Ishikawa (cell line): ENCODE results near the gene BTNL9.
A peak's percentile ranks its signal among the peaks of the same experiment; 100 is the strongest.

Experiments
- CEBPB ChIP-seq: IDR thresholded peaks from 2 replicates; pipeline ENCODE4 v1.6.1; 2012
- CREB1 ChIP-seq: IDR thresholded peaks from 2 replicates; pipeline ENCODE4 v1.6.1; 2012; ENCODE audit warnings: low read depth
- EGR1 ChIP-seq: IDR thresholded peaks from 2 replicates; pipeline ENCODE4 v1.6.1; 2012
- EP300 ChIP-seq: IDR thresholded peaks from 2 replicates; pipeline ENCODE4 v1.6.1; 2012; ENCODE audit warnings: borderline replicate concordance
- FOXM1 ChIP-seq: IDR thresholded peaks from 2 replicates; pipeline ENCODE4 v1.6.1; 2012; ENCODE audit warnings: low read depth, borderline replicate concordance
- NFIC ChIP-seq: IDR thresholded peaks from 2 replicates; pipeline ENCODE4 v1.6.1; 2012
- RAD21 ChIP-seq: IDR thresholded peaks from 2 replicates; pipeline ENCODE4 v1.6.1; 2012; ENCODE audit warnings: low read depth
- TAF1 ChIP-seq: IDR thresholded peaks from 2 replicates; pipeline ENCODE4 v1.6.1; 2012; ENCODE audit warnings: low read depth, mild to moderate bottlenecking
- TCF12 ChIP-seq: IDR thresholded peaks from 2 replicates; pipeline ENCODE4 v1.6.1; 2012; ENCODE audit warnings: low read depth
- TEAD4 ChIP-seq: IDR thresholded peaks from 2 replicates; pipeline ENCODE4 v1.6.1; 2012
- YY1 ChIP-seq: IDR thresholded peaks from 2 replicates; pipeline ENCODE4 v1.6.1; 2012; ENCODE audit warnings: low read depth
- ZBTB7A ChIP-seq: IDR thresholded peaks from 2 replicates; pipeline ENCODE4 v1.6.1; 2012; ENCODE audit warnings: low read depth
- TF ChIP-seq, protein P1 (sequence below): IDR thresholded peaks from 2 replicates; pipeline ENCODE4 v1.6.1; 2012
- TF ChIP-seq, protein P2 (sequence below): IDR thresholded peaks from 2 replicates; pipeline ENCODE4 v1.6.1; 2012; ENCODE audit warnings: low read depth, mild to moderate bottlenecking
- TF ChIP-seq, protein P3 (sequence below): IDR thresholded peaks from 2 replicates; pipeline ENCODE4 v1.6.1; 2012

BTNL9 gene

DNA sequence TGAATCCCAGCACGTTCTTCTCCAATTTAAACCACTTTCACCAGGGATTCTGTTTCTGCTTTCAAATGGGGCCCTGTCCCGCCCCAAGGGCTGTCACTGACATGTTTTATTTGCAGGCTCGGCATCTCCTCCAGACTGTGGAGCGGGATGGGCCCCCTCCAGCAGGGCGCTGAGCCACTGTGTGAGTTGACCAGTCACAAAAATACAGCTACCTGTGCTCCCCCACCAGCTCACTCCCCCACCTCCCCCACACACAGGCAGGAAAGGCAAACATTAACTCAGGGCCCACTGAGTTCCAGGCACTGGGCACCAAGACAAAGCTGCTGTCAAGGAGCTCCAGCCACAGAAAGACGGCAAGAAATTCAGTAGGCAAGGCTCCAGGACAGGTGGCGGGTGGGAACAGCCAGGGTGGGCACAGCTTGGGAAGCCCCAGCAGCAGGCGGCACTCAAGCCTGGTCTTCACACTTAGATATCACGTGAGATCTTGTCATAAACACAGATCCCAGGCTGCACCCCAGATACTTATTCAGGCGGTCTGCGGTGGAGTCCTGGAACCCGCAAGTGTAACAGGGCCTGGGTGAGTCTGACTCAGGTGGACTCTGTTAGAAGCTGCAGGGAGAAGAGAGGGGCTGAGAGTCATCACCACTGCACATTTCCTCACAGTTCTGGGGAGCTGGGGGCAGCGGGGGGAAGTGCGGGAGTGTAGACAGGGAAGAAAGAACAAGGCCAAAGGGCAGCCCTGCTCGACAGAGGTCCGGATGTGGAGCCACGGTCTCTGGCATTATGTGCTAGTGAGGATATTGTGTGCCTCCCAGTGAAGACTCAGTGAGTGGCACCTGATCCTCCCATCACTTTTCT is 46.2 kb downstream of the BTNL9 start:
- TF ChIP-seq YY1 (no peak), TEAD4 (no peak), TCF12 (no peak), TAF1 (no peak), CREB1 (no peak), RAD21 (no peak), CEBPB (no peak), NFIC (no peak), FOXM1 (no peak), EGR1 (no peak), ZBTB7A (no peak), EP300 (no peak)
- TF ChIP-seq, protein P1, sequence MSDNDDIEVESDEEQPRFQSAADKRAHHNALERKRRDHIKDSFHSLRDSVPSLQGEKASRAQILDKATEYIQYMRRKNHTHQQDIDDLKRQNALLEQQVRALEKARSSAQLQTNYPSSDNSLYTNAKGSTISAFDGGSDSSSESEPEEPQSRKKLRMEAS: no peak
- TF ChIP-seq, protein P2, sequence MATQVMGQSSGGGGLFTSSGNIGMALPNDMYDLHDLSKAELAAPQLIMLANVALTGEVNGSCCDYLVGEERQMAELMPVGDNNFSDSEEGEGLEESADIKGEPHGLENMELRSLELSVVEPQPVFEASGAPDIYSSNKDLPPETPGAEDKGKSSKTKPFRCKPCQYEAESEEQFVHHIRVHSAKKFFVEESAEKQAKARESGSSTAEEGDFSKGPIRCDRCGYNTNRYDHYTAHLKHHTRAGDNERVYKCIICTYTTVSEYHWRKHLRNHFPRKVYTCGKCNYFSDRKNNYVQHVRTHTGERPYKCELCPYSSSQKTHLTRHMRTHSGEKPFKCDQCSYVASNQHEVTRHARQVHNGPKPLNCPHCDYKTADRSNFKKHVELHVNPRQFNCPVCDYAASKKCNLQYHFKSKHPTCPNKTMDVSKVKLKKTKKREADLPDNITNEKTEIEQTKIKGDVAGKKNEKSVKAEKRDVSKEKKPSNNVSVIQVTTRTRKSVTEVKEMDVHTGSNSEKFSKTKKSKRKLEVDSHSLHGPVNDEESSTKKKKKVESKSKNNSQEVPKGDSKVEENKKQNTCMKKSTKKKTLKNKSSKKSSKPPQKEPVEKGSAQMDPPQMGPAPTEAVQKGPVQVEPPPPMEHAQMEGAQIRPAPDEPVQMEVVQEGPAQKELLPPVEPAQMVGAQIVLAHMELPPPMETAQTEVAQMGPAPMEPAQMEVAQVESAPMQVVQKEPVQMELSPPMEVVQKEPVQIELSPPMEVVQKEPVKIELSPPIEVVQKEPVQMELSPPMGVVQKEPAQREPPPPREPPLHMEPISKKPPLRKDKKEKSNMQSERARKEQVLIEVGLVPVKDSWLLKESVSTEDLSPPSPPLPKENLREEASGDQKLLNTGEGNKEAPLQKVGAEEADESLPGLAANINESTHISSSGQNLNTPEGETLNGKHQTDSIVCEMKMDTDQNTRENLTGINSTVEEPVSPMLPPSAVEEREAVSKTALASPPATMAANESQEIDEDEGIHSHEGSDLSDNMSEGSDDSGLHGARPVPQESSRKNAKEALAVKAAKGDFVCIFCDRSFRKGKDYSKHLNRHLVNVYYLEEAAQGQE: no peak
- TF ChIP-seq, protein P3, sequence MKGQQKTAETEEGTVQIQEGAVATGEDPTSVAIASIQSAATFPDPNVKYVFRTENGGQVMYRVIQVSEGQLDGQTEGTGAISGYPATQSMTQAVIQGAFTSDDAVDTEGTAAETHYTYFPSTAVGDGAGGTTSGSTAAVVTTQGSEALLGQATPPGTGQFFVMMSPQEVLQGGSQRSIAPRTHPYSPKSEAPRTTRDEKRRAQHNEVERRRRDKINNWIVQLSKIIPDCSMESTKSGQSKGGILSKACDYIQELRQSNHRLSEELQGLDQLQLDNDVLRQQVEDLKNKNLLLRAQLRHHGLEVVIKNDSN: no peak

DNA sequence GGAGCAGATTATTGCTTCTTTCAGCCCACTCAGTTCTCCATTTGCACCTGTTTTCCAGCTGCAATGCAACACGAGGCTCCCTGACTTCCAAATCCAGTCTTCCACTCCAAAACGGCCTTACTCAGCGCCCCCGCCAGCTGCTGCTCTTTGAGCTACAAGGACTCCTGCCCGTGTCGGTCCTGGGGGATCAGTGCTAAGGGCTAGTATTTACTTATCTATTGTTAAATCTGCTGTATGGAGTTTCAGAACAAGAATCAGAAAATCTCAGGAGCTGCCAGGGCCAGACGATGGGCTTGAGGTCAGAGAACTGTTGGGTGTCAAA is 46.8 kb downstream of the BTNL9 start:
- TF ChIP-seq FOXM1: no peak
- TF ChIP-seq, protein P3: no peak
- no peak for TF ChIP-seq TCF12
- no peak for TF ChIP-seq CEBPB
- TF ChIP-seq EGR1: no peak
- TF ChIP-seq TEAD4: no peak
- no peak for TF ChIP-seq NFIC
- TF ChIP-seq TAF1: no peak
- TF ChIP-seq, protein P1: no peak

DNA sequence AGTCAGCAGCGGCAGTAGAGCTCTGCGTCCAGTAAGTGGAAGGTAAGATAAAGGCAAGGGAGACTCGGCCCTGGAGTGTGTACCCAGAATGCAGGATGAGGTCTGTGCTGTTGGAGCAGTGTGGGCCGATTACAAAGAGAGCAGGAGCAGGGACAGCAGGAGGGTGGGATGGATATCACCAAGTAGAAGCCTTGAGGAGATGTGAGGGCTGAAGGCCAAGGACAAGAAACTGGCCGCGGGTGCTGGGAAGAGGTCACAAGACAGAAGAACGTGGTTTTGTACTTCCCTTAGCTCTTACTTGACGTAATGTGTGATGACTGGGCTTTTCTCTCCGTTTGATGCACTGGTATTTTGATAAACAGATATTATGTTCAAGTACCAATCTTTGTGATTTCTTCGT is 47.2 kb downstream of the BTNL9 start:
- TF ChIP-seq CREB1 (no peak), CEBPB (no peak), EGR1 (no peak), TAF1 (no peak), TEAD4 (no peak), RAD21 (no peak), FOXM1 (no peak), EP300 (no peak)
- TF ChIP-seq, protein P1: no peak
- TF ChIP-seq, protein P3: no peak

DNA sequence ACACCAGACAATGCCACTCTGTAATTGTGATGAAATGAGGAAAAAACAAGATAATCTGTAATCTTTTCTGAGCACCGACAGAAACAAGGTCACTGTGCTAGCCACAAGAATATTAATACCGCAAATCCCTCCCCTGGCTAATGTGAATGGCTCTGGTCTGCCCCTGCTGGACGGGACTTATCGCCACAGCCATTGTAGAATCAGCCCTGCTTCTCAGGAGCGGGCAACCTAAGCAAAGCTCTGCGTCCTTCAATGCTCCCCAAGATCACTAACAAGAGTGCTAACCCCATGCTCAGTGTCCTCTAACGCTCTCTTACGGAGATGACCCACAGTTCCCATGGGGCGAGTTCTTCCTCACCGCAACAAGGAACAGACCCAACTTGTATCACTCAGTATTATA is 48.2 kb downstream of the BTNL9 start:
- peak; percentile 45; the same call in 1 of the 2 replicates for TF ChIP-seq RAD21
- TF ChIP-seq, protein P2: no peak
- TF ChIP-seq YY1: no peak
- TF ChIP-seq, protein P1: no peak

DNA sequence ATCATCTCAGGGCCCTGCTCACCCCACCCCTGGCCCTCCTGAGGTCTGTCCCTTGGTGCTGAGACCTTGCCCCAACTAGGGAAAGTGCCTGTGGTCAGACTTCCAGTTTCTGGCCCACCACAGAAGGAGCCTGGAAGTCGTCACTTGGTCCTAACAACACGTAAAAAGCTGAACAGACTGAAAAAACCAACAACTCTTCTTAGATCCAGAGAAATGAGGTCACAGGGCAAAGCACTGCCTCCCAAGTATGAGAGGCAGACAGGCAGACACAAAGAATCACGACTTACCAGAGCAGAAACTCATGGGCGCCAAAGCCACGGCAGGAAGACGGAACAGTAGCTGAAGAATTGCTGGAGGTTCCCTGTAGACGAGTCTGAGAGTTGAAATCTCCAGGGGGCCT is 52.4 kb downstream of the BTNL9 start:
- no peak for TF ChIP-seq TCF12
- TF ChIP-seq CEBPB: no peak
- no peak for TF ChIP-seq ZBTB7A
- TF ChIP-seq EGR1: no peak
- TF ChIP-seq TEAD4: no peak
- no peak for TF ChIP-seq EP300
- TF ChIP-seq, protein P3: no peak
- no peak for TF ChIP-seq FOXM1
- TF ChIP-seq NFIC: no peak
- TF ChIP-seq RAD21: no peak
- TF ChIP-seq CREB1: no peak
- TF ChIP-seq TAF1: no peak
- TF ChIP-seq YY1: no peak
